Measurements from ENCODE around the gene SEMA3B. TPM values are rescaled to one million over a fixed set of nuclear protein-coding genes. Genes with fewer than 3 reads are reported as not detected.

Gene SEMA3B
- total and polyA plus RNA-seq, 2 donors (not counting 3 experiments of a cell fraction or from before 2014, with no cell fraction given) = 1.2 to 1.5 TPM

GRCh38 chr3:50322115-50322385, 53.1 kb downstream of the SEMA3B start:
- dilution Hi-C loops (cut with MboI; ENCODE audit: extremely low pct_ligation_motif_present, low sequenced_read_pairs) = no loop called here
- Histone ChIP-seq H3K27me3 (ENCODE audit: control insufficient read depth in 2 of 2, insufficient read depth in 2 of 2, low read length in 2 of 2) (no peaks in the 10 kb centered on the region), H3K4me1 (ENCODE audit: control insufficient read depth, extremely low read depth, insufficient read depth, low read length) (peaks cover 60% of the 10 kb centered on the region), H3K79me2 (ENCODE audit: control insufficient read depth, insufficient read depth, low read length) (peaks cover 49% of the 10 kb centered on the region), H3K9me3 (replicated peaks; ENCODE audit: control insufficient read depth, insufficient read depth, low read length) (no peaks in the 10 kb centered on the region), H4K20me1 (replicated peaks; ENCODE audit: control insufficient read depth, extremely low read depth, insufficient read depth, low read length) (no peaks in the 10 kb centered on the region), H3K27ac (ENCODE audit: insufficient read depth, low read depth, low read length) (peak overlapping the region; percentile 99), H2AFZ (ENCODE audit: low read depth, low read length) (no peak overlapping the region), H3K9ac (replicated peaks; ENCODE audit: extremely low read depth, insufficient read depth, low read length) (peak overlapping the region; percentile 88), H3K4me3 (replicated peaks in 1 of 3; ENCODE audit: insufficient read depth in 1 of 3, low read depth in 1 of 3, low read length in 3 of 3) (peak overlapping the region; percentile 31 to 89 (median 62)), H3K9me1 (replicated peaks; ENCODE audit: control insufficient read depth, extremely low read depth, insufficient read depth, low read length) (no peaks in the 10 kb centered on the region), H3K4me2 (ENCODE audit: insufficient read depth, low read length) (peak overlapping the region; percentile 75), H3K36me3 (ENCODE audit: control insufficient read depth in 2 of 2, extremely low read depth in 1 of 2, insufficient read depth in 2 of 2, low read length in 2 of 2) (peaks cover 10 to 36% of the 10 kb centered on the region in 2 experiments)
- no peak for FAIRE-seq
- no peak for TF ChIP-seq JUN (IDR thresholded peaks at IDR 0.05; ENCODE audit: borderline replicate concordance, insufficient read depth, insufficient read length, low read depth)
- no peak for TF ChIP-seq MYC (IDR thresholded peaks at IDR 0.05; ENCODE audit: low read depth, low read length)
- no peak for TF ChIP-seq FOS (IDR thresholded peaks at IDR 0.05; ENCODE audit: borderline replicate concordance, insufficient read depth, low read length)
- no peak for TF ChIP-seq CTCF (IDR thresholded peaks at IDR 0.05; ENCODE audit: extremely low read depth in 1 of 2, insufficient read depth in 1 of 2, low read depth in 1 of 2, low read length in 2 of 2)
- no peak for TF ChIP-seq MAX (IDR thresholded peaks at IDR 0.05; ENCODE audit: insufficient read depth, insufficient read length)
- TF ChIP-seq POLR2A (IDR thresholded peaks at IDR 0.05; ENCODE audit: low read depth, low read length) = peak; percentile 59
- TF ChIP-seq GATA2 (IDR thresholded peaks at IDR 0.05; ENCODE audit: insufficient read depth, insufficient read length, low read depth, low read length) = no peak
- peak; percentile 12 for TF ChIP-seq POLR2AphosphoS5 (IDR thresholded peaks at IDR 0.05; ENCODE audit: insufficient read depth, low read depth, low read length)
- TF ChIP-seq EZH2 (IDR thresholded peaks at IDR 0.05; ENCODE audit: borderline replicate concordance, low read depth, low read length, severe bottlenecking) = no peak
- CTCF ChIA-PET = interaction anchor here (1.0 to 4.3 kb wide), 4 partner anchors 14 to 220 kb away, joined by 4 to 66 read pairs (median 23); partner anchors contain the start of genes HYAL3 and NAA80
- DNase-seq (ENCODE audit: low read depth, low spot score) = no peak
- intact Hi-C loops (cut with micrococcal nuclease) = loop anchor here (1.0 to 2.0 kb wide), 2 partner anchors 30 to 155 kb away; partner anchors contain the start of gene IFRD2
- TSS peak; percentile 69 for BruUV-seq (replicated peaks)
- POLR2A ChIA-PET = interaction anchor here (5.1 kb wide), 1 partner anchor 14 kb away, joined by 38 read pairs; no protein-coding TSS in a partner anchor
